ENCODE data around the gene PBX1. TPM values are rescaled to one million over a fixed set of nuclear protein-coding genes. Genes with fewer than 3 reads are reported as not detected.

PBX1 gene
- total RNA-seq, 1 experiment from 2014 or later: 18.5 TPM

GRCh38 chr1:164708596-164708995 lies 149.6 kb downstream of the PBX1 start:
- H3K27ac ChIP-seq: no peak overlapping the region
- peaks cover 33% of the 10 kb centered on the region for H3K4me1 ChIP-seq (replicated peaks)
- H3K27me3 ChIP-seq (replicated peaks): no peaks in the 10 kb centered on the region
- no peaks in the 10 kb centered on the region for H3K9me3 ChIP-seq (replicated peaks)
- no peak for DNase-seq (ENCODE audit: low read depth in 1 of 2, low spot score in 2 of 2)
- H3K4me3 ChIP-seq: no peak overlapping the region
- H3K36me3 ChIP-seq: no peaks in the 10 kb centered on the region

GRCh38 chr1:164709126-164709525 lies 150.1 kb downstream of the PBX1 start:
- H3K9me3 ChIP-seq (replicated peaks): no peaks in the 10 kb centered on the region
- no peak for DNase-seq (ENCODE audit: low read depth in 1 of 2, low spot score in 2 of 2)
- H3K4me3 ChIP-seq: no peak overlapping the region
- H3K4me1 ChIP-seq (replicated peaks): peaks cover 33% of the 10 kb centered on the region
- no peaks in the 10 kb centered on the region for H3K36me3 ChIP-seq
- no peaks in the 10 kb centered on the region for H3K27me3 ChIP-seq (replicated peaks)
- no peak overlapping the region for H3K27ac ChIP-seq

GRCh38 chr1:164709541-164710278 lies 150.7 kb downstream of the PBX1 start:
- Histone ChIP-seq H3K27ac (no peak overlapping the region), H3K4me1 (replicated peaks) (peaks cover 33% of the 10 kb centered on the region), H3K36me3 (no peaks in the 10 kb centered on the region), H3K9me3 (replicated peaks) (no peaks in the 10 kb centered on the region), H3K27me3 (replicated peaks) (no peaks in the 10 kb centered on the region), H3K4me3 (no peak overlapping the region)
- no peak for DNase-seq (ENCODE audit: low read depth in 1 of 2, low spot score in 2 of 2)

GRCh38 chr1:164712131-164713036 lies 153.4 kb downstream of the PBX1 start:
- H3K27ac ChIP-seq: no peak overlapping the region
- no peak for DNase-seq (ENCODE audit: low read depth in 1 of 2, low spot score in 2 of 2)
- no peak overlapping the region for H3K4me3 ChIP-seq
- no peaks in the 10 kb centered on the region for H3K36me3 ChIP-seq
- H3K4me1 ChIP-seq (replicated peaks): peaks cover 30% of the 10 kb centered on the region
- H3K9me3 ChIP-seq (replicated peaks): no peaks in the 10 kb centered on the region
- no peaks in the 10 kb centered on the region for H3K27me3 ChIP-seq (replicated peaks)

- no peaks in the 10 kb centered on the region for H3K36me3 ChIP-seq
- H3K9me3 ChIP-seq (replicated peaks): no peaks in the 10 kb centered on the region
- H3K4me1 ChIP-seq (replicated peaks): peaks cover 18% of the 10 kb centered on the region
- H3K27ac ChIP-seq: no peak overlapping the region
- DNase-seq (ENCODE audit: low read depth in 1 of 2, low spot score in 2 of 2): no peak
- H3K4me3 ChIP-seq: no peak overlapping the region
- H3K27me3 ChIP-seq (replicated peaks): no peaks in the 10 kb centered on the region
These were observed 154.6 kb downstream of the PBX1 start for GRCh38 chr1:164713456-164714207.

- peaks cover 35% of the 10 kb centered on the region for H3K4me1 ChIP-seq (replicated peaks)
- peak overlapping the region; percentile 25; the same call in 1 of the 2 replicates for H3K27ac ChIP-seq
- no peaks in the 10 kb centered on the region for H3K36me3 ChIP-seq
- DNase-seq (ENCODE audit: low read depth in 1 of 2, low spot score in 2 of 2): no peak
- no peak overlapping the region for H3K4me3 ChIP-seq
- H3K9me3 ChIP-seq (replicated peaks): no peaks in the 10 kb centered on the region
- H3K27me3 ChIP-seq (replicated peaks): no peaks in the 10 kb centered on the region
These were observed 158.2 kb downstream of the PBX1 start for GRCh38 chr1:164716992-164717703.

- Histone ChIP-seq H3K4me3 (no peak overlapping the region), H3K27ac (no peak overlapping the region), H3K4me1 (replicated peaks) (peaks cover 45% of the 10 kb centered on the region), H3K9me3 (replicated peaks) (no peaks in the 10 kb centered on the region), H3K36me3 (no peaks in the 10 kb centered on the region), H3K27me3 (replicated peaks) (no peaks in the 10 kb centered on the region)
- DNase-seq (ENCODE audit: low read depth in 1 of 2, low spot score in 2 of 2): no peak
These were observed 159.8 kb downstream of the PBX1 start for GRCh38 chr1:164718821-164719220.

- peak in 1 of 2 experiments; percentile 29 for DNase-seq (ENCODE audit: low read depth in 1 of 2, low spot score in 2 of 2)
- H3K4me3 ChIP-seq: no peak overlapping the region
- H3K36me3 ChIP-seq: no peaks in the 10 kb centered on the region
- H3K27me3 ChIP-seq (replicated peaks): no peaks in the 10 kb centered on the region
- H3K4me1 ChIP-seq (replicated peaks): peaks cover 45% of the 10 kb centered on the region
- H3K9me3 ChIP-seq (replicated peaks): no peaks in the 10 kb centered on the region
- no peak overlapping the region; the same call in 1 of the 2 replicates for H3K27ac ChIP-seq
These were observed 160.9 kb downstream of the PBX1 start for GRCh38 chr1:164719676-164720439.

- no peak overlapping the region for H3K4me3 ChIP-seq
- peaks cover 45% of the 10 kb centered on the region for H3K4me1 ChIP-seq (replicated peaks)
- no peaks in the 10 kb centered on the region for H3K9me3 ChIP-seq (replicated peaks)
- H3K27me3 ChIP-seq (replicated peaks): no peaks in the 10 kb centered on the region
- no peak overlapping the region; the same call in 1 of the 2 replicates for H3K27ac ChIP-seq
- H3K36me3 ChIP-seq: no peaks in the 10 kb centered on the region
- DNase-seq (ENCODE audit: low read depth in 1 of 2, low spot score in 2 of 2): no peak
These were observed 161.7 kb downstream of the PBX1 start for GRCh38 chr1:164720440-164721227.

GRCh38 chr1:164721228-164721496 lies 162.2 kb downstream of the PBX1 start:
- no peak overlapping the region for H3K27ac ChIP-seq
- H3K27me3 ChIP-seq (replicated peaks): no peaks in the 10 kb centered on the region
- no peak for DNase-seq (ENCODE audit: low read depth in 1 of 2, low spot score in 2 of 2)
- no peaks in the 10 kb centered on the region for H3K9me3 ChIP-seq (replicated peaks)
- peaks cover 47% of the 10 kb centered on the region for H3K4me1 ChIP-seq (replicated peaks)
- H3K4me3 ChIP-seq: no peak overlapping the region
- H3K36me3 ChIP-seq: no peaks in the 10 kb centered on the region

- Histone ChIP-seq H3K27ac (no peak overlapping the region), H3K4me1 (replicated peaks) (peaks cover 41% of the 10 kb centered on the region), H3K27me3 (replicated peaks) (no peaks in the 10 kb centered on the region), H3K9me3 (replicated peaks) (no peaks in the 10 kb centered on the region), H3K36me3 (no peaks in the 10 kb centered on the region), H3K4me3 (no peak overlapping the region)
- no peak for DNase-seq (ENCODE audit: low read depth in 1 of 2, low spot score in 2 of 2)
These were observed 164.4 kb downstream of the PBX1 start for GRCh38 chr1:164723296-164723798.

- Histone ChIP-seq H3K9me3 (replicated peaks) (no peaks in the 10 kb centered on the region), H3K27ac (no peak overlapping the region), H3K4me3 (no peak overlapping the region), H3K27me3 (replicated peaks) (no peaks in the 10 kb centered on the region), H3K4me1 (replicated peaks) (peaks cover 31% of the 10 kb centered on the region), H3K36me3 (no peaks in the 10 kb centered on the region)
- DNase-seq (ENCODE audit: low read depth in 1 of 2, low spot score in 2 of 2): no peak
These were observed 166.4 kb downstream of the PBX1 start for GRCh38 chr1:164725401-164725800.

Measured in SJSA1 (cell line).